Measurements from ENCODE around the gene FMO4. TPM values are rescaled to one million over a fixed set of nuclear protein-coding genes. Genes with fewer than 3 reads are reported as not detected.
"Not testable (repeated sequence)": the region's sequence is repeated elsewhere in the genome, so short reads cannot be mapped to it uniquely, and the experiment has no call there.

Gene FMO4
- total RNA-seq, 1 donor from 2014 or later, result 0.82 TPM

DNA sequence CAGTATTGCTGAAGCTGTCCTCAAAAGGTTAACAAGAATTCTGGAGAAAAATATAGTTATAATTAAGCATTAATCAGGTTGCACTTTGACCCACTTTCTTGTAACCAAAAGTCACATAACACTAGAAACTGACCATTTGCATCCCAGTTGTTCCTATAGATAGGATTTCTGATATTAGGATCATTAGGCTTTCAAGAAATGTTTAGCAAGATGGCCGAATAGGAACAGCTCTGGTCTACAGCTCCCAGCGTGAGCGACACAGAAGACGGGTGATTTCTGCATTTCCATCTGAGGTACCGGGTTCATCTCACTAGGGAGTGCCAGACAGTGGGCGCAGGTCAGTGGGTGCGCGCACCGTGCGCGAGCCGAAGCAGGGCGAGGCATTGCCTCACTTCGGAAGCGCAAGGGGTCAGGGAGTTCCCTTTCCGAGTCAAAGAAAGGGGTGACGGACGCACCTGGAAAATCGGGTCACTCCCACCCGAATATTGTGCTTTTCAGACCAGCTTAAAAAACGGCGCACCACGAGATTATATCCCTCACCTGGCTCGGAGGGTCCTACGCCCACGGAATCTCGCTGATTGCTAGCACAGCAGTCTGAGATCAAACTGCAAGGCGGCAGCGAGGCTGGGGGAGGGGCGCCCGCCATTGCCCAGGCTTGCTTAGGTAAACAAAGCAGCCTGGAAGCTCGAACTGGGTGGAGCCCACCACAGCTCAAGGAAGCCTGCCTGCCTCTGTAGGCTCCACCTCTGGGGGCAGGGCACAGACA, 59.6 kb downstream of the FMO4 start:
- not testable (repeated sequence) for FAIRE-seq; DNase-seq (ENCODE audit: low spot score in 2 of 2)

DNA sequence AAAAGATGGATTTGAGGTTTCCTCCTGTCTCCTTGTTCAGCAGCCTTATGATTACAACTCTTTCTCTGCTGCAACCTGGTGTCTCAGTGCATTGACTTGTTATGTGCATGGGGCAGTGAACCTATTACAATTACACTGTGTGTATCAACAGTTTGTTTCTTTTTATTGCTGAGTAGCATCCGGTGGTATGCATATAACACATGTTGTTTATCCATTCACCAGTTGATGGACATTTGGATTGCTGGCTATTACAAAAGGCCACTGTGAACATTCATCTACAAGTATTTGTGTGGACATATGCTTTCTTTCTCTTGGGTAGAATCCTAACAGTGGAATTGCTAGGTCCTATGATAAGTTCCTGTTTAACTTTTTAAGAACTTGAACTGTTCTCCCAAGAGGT, 65.9 kb downstream of the FMO4 start:
- DNase-seq (ENCODE audit: low spot score in 2 of 2), result no peak
- FAIRE-seq, result no peak

DNA sequence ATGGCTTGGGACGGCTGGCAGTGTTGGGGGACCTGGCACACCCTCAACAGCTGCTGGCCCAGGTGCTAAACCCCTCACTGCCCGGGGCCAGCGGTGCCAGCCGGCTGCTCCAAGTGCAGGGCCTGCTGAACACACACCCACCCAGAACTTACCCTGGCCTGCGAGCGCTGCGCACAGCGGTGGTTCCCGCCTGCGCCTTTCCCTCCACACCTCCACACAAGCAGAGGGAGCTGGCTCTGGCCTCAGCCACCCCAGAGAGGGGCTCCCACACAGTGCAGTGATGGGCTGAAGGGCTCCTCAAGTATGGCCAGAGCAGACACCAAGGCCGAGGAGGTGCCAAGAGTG, 67.9 kb downstream of the FMO4 start:
- FAIRE-seq (no peak), DNase-seq (ENCODE audit: low spot score in 2 of 2) (no peak)

DNA sequence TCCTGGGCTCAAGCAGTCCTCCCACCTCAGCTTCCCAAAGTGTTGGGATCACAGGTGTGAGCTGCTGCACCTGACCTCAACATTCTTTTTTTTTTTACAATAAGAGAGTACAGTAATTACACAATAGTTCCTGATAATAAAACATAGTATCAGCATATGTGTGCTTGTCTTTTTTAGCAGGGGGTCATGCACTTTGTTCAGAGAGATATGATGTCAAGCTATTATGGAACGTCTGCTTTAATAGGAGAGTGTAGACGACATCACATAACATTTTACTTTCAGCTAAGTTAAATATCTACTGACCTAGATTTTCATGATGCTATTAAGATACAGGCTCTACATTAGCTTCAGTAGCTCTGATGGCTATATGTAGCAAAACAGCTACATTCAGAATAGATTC, 70.5 kb downstream of the FMO4 start:
- FAIRE-seq, result no peak
- DNase-seq (ENCODE audit: low spot score in 2 of 2), result no peak

DNA sequence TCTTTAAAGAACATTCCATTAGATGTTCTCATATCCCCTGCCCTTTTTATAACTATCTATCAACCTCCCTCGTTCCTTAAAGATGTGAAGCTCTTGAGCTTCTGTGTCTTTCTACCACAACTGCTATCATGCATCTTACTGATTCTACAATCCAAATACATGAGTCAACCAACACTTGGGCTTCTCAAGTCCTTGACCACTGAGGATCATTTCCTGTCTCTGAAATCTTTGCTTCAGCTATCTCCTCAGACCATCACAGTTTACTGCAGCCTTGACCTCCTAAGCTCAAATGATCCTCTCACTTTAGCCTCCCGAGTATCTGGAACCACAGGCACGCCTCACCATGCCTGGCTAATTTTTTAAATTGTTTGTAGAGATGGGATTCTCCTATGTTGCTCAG, 75.2 kb downstream of the FMO4 start:
- no peak for DNase-seq (ENCODE audit: low spot score in 2 of 2)
- FAIRE-seq, result no peak

DNA sequence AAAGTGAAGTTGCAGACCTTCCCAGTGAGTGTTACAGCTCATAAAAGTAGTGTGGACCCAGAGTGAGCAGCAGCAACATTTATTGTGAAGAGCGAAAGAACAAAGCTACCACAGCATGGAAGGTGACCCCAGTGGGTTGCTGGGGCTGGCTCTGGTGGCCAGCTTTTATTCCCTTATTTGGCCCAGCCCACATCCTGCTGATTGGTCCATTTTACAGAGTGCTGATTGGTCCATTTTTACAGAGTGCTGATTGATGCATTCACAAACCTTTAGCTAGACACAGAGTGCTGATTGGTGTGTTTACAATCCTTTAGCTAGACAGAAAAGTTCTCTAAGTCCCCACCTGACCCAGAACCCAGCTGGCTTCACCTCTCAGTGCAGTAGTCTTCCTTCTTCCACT, 76.8 kb downstream of the FMO4 start:
- FAIRE-seq; DNase-seq (ENCODE audit: low spot score in 2 of 2): not testable (repeated sequence)

Small RNA genes lying within 50 kb of the gene (small RNA-seq; reads per million reads assigned to genes)
- gene SRP14P4, result not detected

Other genes starting within 250 kb of the FMO4 start
- not detected for gene FMO3, start 223.3 kb upstream of the FMO4 start, total RNA-seq
- 0.41 TPM for gene FMO2, start 128.9 kb upstream of the FMO4 start, total RNA-seq
- gene FMO1, start 65.7 kb upstream of the FMO4 start, total RNA-seq, result 3.7 TPM
- gene PRRC2C, start 171.3 kb downstream of the FMO4 start, total RNA-seq, result 37.5 TPM

Data from frontal cortex (tissue), 4 donors.